Stimulated activated CD8-positive, alpha-beta memory T cell treated with anti-CD3 and anti-CD28 coated beads, Interleukin-7, amount 100 ng/mL, for 48 hours (primary cell): ENCODE data around the gene CGGBP1.

Experiments used
- DNase-seq, 2 donors: peaks; one replicate each; pipeline ENCODE4 v3.0.0-alpha.2; 2020; ENCODE audit warnings: low read depth in 1 of 2; ENCODE audit errors: extremely low read depth in 1 of 2

CGGBP1 gene

GRCh38 chr3:88058581-88059379, at the start of gene CGGBP1, which contains the start of gene ZNF654:
CGGBP1 (minus strand) TSS chr3:88059005; CDS start chr3:88055976, 3,029 bp downstream.
ZNF654 (plus strand) TSS chr3:88059255; CDS start chr3:88059320, 65 bp downstream.
- DNase-seq: peak; percentile 92 to 98

DNA sequence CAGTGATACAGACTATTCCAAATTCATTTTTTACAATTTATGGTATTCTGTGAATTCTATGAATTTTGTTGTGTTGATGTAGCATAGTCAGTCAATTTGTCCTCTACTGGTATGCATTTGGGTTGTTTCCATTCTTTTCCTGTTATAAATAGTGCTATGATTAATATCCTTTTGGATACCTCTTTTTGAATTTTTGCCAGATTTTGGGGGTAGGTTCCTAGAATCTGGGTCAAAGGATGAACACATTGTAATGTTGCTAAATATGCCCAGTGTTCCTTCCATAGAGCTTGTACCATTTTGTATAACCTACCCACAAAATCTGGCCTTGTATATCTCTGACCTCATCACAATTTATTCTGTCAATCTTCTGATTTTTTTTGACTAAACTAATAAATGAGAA, 46.5 kb upstream of the CGGBP1 start:
- no peak for DNase-seq

DNA sequence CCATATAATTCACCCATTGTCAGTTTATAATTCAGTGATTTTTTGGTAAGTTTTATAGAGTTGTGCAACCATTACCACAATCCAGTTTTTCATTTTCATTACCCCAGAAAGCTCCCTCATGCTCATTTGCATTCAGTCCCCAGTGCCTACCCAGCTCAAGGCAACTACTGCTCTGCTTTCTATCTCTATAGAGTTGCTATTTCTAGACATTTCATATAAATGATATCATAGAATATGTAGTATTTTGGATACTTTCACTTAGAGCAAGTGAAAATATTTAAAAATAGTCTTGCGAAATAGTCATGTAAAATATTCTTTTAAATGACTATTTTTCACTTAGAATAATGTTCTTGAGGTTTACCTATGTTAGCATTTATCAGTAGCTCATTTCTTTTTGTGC, 42.3 kb upstream of the CGGBP1 start:
- DNase-seq: no peak

DNA sequence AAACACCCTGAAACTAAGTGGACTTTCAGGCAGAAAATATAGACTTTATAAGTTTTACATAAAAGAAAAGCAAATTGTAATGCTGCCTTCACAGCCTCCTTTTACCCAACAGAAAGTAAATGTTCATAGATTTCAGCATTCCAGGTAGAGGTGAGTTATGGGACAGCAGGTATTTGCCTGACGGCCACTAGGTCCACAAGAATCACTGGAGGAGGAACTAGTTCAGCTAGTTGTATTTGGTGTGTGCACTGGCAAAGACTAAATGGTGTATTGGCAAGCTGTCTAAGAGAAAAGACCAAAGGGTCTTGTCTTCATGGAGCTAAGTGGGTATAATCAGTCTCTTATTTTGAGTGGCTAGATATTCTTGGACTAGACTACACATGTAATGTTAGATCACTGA, 34.5 kb upstream of the CGGBP1 start:
- no peak for DNase-seq

DNA sequence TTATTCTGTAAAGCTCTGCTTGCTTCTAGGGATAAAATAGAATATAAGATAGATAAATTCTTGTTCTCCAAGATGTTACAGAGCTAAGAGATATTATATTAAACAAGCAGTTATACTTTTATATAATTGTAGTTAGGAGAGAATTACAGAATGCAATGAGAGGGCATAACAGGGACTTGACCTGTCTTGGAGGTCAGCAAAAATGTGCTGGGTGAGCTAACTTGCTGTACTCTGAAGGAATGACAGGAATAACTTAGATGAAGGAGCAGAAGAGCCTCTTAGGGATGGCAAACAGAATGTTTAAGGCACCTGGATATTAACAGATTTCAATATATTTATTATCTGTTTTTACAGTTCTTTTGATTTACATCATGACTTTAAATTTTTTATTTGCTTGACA, 33.5 kb upstream of the CGGBP1 start:
- no peak for DNase-seq

- DNase-seq: no peak
Observed at GRCh38 chr3:88090681-88091080, 31.9 kb upstream of the CGGBP1 start.

GRCh38 chr3:88084097-88084501, 25.3 kb upstream of the CGGBP1 start:
- DNase-seq: no peak

DNA sequence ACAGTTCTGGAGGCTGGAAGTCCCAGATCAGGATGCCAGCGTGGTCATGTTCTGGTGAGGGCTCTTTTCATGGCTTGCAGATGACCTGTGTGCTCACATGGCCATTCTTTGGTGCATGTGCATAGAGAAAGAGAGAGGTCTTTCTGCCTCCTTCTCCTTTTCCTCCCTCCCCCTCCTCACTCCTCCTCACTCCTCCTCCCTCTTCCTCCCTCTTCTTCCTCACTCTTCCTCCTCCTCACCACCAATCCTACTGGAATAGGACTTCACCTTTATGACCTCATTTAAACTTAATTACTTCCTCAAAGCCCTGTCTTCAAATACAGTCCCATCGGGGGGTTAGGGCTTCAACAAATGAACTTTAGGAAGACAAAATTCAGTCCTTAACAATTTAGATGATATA, 24.0 kb upstream of the CGGBP1 start:
- DNase-seq: no peak

DNA sequence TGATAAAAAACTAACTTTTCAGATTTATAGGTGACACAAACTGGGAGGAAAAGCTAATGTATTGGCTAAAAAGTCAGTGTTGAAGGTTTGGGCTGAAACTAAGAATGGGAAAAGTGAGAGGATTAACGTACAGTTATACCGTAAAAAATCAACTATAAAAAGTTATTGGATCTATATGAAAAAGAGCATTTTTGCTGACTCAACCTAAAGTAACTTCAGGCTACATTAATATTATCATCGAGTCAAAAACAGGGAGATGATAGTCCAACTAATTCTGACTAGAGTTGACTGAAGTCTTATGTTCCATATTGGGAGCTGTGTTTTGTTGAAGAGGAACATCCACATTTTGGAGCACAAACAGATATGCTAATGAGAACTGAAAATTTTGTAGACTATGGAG, 20.1 kb upstream of the CGGBP1 start:
- no peak for DNase-seq

DNA sequence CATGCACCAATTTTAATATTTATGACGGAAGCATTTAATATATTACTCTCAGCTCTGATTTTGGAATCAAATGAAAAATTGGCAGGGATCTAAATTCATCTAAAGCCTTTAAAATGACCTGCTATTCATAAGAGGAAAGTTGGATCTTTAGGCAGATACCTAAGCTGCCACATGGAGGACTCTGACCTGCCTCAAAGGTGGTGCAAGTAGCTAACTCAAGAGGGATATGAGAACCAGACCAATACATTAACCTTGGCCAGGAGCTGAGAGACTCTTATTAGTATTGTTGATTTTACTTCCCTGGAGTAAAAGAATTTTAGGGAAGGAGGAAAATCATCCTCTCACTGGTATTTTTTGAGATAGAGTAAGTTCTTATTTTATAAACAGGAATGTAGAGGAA, 17.9 kb upstream of the CGGBP1 start:
- no peak for DNase-seq

DNA sequence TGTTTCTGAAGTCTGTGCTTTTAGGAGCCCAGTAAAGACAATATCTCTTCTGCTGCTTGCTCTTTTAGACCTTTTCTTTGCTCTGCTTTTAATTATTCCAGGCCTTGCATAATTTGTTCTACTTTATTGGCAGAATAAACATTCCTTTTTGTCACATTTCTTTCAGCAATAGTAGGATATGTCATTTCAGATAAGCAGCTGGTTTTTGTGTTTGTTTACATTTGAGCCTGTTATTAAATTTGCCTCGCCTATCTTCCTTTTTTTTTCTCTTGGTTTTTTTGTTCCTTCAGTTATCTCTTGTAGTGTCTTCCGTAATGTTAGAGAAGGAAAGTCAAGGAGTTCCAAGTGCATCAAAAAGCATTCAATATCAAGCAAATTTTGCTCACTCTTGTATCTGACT, 16.7 kb upstream of the CGGBP1 start:
- DNase-seq: no peak

DNA sequence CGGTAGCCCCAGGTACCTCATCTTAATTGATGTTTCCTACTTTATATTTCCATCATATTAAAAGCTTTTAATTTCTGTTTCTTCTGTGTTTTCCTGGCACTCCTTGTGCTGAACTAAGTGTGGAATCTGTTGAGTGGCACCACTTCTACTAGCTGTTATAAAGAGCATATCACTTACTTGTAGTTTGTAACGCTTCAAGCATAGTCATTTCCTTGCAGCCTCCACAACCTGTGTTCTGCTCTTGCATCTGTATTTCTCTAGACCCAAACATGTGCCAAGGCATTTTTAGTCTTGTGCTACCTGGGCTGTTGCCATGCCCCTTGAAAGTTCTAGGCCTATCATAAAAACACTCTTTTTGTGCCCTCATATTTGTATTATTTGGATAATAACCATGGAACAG, 16.3 kb upstream of the CGGBP1 start:
- no peak for DNase-seq

DNA sequence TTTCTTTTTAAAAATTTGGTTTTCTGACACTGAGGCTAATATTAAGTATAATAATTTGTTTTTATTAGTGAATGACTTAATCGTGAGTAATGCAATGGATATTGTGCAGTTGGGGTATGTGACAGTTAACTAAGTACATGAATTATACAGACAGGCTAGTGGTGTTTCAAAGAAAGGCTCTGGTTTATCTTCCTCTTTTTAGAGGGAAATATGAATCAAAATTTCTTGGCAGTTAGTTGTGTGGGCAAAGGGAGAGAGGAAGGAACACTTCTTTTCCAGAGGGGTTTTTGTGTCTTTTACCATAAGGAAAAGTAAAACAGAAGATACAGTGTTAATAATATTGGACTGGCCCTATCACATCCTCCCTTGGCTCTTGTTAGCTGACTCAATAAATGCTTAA, 2.9 kb upstream of the CGGBP1 start:
- no peak for DNase-seq

- peak in 1 of 2 donors; percentile 4 for DNase-seq
Observed at GRCh38 chr3:88059380-88060170, 770 bp upstream of the CGGBP1 start.

GRCh38 chr3:88058306-88058580, 562 bp downstream of the CGGBP1 start:
- no peak for DNase-seq

DNA sequence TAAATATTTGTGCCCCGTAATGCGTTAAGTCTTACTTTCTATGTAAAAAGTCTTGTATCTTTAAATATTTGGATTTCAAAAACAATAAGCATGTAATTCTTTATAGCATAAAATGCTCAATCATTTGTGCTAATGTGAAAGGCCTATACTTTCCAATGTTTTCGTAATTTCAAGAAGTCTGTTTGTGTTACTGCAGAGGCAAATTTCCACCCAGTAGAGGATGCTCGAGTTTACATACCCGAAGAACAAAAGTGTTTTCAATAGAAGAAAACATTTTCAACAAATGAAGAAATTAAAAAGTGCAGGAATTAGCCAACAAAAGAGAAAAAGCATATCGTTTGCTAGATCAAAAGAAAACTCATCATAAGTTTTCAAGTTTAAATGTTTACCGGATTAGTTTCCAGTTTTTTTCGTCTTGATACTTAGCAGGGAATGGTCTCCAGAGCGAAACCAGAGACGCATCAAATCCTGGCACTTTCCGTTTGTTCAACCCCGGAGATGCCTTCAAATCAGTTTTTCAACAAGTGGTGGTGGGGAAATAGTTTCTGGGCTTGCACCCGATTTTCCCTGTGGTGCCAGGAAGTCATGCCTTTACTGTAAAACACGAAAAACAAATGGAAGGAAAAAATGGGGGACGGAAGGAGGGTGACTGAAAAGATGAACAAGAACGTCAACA, 1.0 kb downstream of the CGGBP1 start:
- DNase-seq: no peak

DNA sequence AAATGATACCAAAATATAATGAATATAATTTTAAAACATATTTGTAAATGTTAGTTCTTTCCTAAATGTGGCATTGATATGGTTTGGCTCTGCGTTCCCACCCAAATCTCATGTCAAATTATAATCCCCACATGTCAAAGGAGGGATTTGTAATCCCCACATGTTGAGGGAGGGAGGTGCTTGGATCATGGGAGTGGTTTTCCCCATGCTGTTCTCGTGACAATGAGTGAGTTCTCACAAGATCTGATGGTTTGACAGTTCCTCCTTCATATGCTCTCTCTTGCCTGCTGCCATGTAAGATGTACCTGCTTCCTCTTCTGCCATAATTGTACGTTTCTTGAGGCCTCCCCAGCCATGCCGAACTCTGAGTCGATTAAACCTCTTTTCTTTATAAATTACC, 12.0 kb downstream of the CGGBP1 start:
- no peak for DNase-seq

DNA sequence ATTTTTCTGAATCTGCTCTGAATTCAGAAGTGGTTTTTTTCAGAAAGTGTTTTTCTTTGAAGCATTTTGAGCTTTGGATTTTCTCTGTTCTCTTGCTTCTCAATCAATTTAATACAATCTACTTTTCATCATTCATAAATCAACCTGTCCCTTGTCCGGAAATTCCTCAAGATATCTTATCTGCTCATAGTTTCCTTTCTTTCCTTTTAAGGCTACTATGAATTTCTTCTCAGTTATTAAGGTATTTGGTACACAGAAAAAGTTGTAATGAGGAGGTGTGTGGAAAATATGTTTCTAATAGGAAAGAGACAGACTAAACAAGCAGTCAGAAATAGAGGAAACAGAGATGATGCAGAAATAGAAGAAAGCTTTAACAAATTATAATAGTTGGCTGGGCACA, 14.4 kb downstream of the CGGBP1 start:
- no peak for DNase-seq

- DNase-seq: no peak
Observed at GRCh38 chr3:88041005-88041404, 17.8 kb downstream of the CGGBP1 start.

DNA sequence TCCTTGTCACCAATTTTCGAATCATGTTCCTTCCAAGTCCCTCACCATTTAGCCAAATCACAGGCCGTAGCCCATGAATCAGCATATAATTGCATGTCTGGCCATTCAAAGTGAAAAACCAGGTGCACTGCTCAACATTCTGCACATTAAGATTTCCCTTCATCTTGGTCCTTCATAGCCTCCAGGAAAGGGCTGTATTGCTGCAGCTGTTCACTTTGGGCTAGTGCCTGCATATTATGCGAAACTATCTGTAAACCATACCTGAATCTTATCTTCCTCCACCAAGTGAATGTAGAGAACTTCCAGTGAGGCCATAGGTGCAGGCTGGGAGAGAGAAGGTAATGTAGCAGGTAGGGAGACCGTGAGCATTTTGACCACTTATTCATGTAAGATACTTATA, 18.3 kb downstream of the CGGBP1 start:
- DNase-seq: no peak

DNA sequence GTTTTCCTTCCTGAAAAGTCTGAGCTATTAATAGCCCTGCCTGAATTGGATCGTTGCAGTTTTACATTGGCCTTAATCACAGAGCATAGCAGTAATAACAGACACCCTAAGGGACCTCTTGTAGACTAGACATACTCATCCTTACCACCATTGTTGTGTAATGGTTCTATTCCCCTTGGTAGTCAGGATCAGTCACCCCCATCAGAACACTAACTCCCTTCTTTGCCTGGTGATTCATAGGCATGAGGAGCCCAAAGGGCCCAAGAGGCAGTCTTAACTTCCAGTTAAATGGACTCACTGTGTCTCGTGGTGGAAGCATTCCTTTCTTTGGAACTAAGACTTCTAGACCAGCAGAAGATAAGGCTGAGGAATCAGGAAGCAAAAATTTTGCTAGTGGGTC, 20.2 kb downstream of the CGGBP1 start:
- DNase-seq: no peak

DNA sequence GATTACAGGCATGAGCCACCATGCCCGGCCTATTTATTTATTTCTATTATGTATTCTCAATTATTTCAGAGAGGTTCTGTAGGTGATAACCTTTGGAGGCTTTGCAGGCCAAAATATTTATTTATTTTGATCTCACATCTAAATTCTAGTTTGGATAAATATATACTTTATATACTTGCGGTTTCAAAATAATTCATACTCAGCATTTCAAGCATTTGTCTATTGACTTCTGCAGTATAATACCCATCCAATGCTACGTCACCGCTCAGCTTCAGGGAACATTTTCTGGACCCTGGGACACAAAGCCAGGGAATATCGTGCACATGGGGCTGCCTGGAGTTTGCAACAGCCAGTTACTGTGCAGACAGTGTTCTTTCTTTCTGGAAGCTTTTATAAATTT, 22.6 kb downstream of the CGGBP1 start:
- DNase-seq: no peak
